Measurements from ENCODE around the gene MAGI2. TPM values are rescaled to one million over a fixed set of nuclear protein-coding genes. Genes with fewer than 3 reads are reported as not detected.

MAGI2 gene
- total RNA-seq, 2 experiments from 2014 or later, result 0.03 to 0.17 TPM

DNA sequence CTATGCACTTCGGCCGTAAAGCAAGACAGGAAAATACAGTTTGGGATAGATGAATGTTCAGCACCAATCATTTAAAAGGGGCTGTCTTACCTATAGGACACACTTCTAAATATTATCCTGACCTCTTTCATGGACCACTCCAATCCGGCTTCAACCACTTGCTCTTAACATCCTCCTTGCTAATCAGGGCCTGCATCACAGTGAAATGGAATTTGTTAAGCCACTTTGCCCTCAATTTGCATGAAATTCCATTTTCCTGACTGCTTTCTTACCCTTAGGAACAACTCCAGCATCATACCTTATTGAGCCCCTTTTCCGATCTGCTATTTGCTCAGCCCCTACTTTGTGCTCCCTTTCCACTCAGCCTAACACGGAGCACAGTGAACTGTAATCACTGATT, 987.6 kb downstream of the MAGI2 start:
- Histone ChIP-seq H3K4me3 (ENCODE audit: low read depth, low read length, poor library complexity, severe bottlenecking) (no peak overlapping the region), H3K9me2 (ENCODE audit: insufficient read depth, low read length) (no peaks in the 10 kb centered on the region), H3K36me3 (ENCODE audit: insufficient read depth, low read length) (no peaks in the 10 kb centered on the region), H3K9me3 (ENCODE audit: low read length) (no peaks in the 10 kb centered on the region), H3K27ac (ENCODE audit: low read depth, low read length, poor library complexity, severe bottlenecking) (no peak overlapping the region), H4K20me1 (ENCODE audit: insufficient read depth, low read length) (no peaks in the 10 kb centered on the region), H3K4me2 (ENCODE audit: low read length) (no peak overlapping the region), H3K4me1 (ENCODE audit: insufficient read depth, low read length, poor library complexity, severe bottlenecking) (no peaks in the 10 kb centered on the region), H2AFZ (ENCODE audit: low read length) (no peak overlapping the region), H3K79me2 (ENCODE audit: insufficient read depth, low read depth, low read length) (no peaks in the 10 kb centered on the region)
- intact Hi-C loops (cut with micrococcal nuclease; ENCODE audit: unreplicated experiment), result no loop called here
- DNase-seq (ENCODE audit: low spot score), result no peak
- ChIA-PET POLR2A (no interaction called here), CTCF (ENCODE audit: unreplicated experiment) (no interaction called here)
- no TSS peak for BruUV-seq (replicated peaks)
- no peak for TF ChIP-seq EZH2phosphoT487 (IDR thresholded peaks at IDR 0.05; ENCODE audit: borderline replicate concordance, low read depth, low read length)
- TF ChIP-seq, protein P1, sequence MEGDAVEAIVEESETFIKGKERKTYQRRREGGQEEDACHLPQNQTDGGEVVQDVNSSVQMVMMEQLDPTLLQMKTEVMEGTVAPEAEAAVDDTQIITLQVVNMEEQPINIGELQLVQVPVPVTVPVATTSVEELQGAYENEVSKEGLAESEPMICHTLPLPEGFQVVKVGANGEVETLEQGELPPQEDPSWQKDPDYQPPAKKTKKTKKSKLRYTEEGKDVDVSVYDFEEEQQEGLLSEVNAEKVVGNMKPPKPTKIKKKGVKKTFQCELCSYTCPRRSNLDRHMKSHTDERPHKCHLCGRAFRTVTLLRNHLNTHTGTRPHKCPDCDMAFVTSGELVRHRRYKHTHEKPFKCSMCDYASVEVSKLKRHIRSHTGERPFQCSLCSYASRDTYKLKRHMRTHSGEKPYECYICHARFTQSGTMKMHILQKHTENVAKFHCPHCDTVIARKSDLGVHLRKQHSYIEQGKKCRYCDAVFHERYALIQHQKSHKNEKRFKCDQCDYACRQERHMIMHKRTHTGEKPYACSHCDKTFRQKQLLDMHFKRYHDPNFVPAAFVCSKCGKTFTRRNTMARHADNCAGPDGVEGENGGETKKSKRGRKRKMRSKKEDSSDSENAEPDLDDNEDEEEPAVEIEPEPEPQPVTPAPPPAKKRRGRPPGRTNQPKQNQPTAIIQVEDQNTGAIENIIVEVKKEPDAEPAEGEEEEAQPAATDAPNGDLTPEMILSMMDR (conservative IDR thresholded peaks at IDR 0.05; ENCODE audit: low read length), result no peak

DNA sequence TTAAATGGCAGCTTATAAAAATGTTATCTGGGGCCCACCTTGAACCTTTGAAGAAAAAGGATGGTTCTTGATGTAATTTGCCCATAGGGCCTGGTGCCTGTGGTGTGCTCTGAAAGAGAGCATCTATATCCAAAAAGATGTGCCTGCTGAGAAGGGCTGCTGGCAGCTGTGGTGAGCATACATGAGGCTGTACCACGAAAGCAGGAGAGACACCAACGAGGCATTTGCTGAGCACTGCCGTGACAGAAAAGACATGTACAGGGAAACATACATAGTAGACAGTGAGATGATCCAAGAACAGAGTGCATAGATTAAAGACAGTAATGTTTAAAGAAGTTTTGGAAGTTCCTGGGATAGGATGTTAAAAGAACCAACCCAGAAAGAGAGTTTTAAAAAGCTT, 990.4 kb downstream of the MAGI2 start:
- H3K4me1 ChIP-seq (ENCODE audit: insufficient read depth, low read length, poor library complexity, severe bottlenecking), result no peaks in the 10 kb centered on the region
- no peak overlapping the region for H3K4me2 ChIP-seq (ENCODE audit: low read length)
- H4K20me1 ChIP-seq (ENCODE audit: insufficient read depth, low read length), result no peaks in the 10 kb centered on the region
- H3K36me3 ChIP-seq (ENCODE audit: insufficient read depth, low read length), result no peaks in the 10 kb centered on the region
- H3K79me2 ChIP-seq (ENCODE audit: insufficient read depth, low read depth, low read length), result no peaks in the 10 kb centered on the region
- H3K9me2 ChIP-seq (ENCODE audit: insufficient read depth, low read length), result no peaks in the 10 kb centered on the region
- intact Hi-C loops (cut with micrococcal nuclease; ENCODE audit: unreplicated experiment), result no loop called here
- CTCF ChIA-PET (ENCODE audit: unreplicated experiment), result no interaction called here
- H3K4me3 ChIP-seq (ENCODE audit: low read depth, low read length, poor library complexity, severe bottlenecking), result no peak overlapping the region
- no peaks in the 10 kb centered on the region for H3K9me3 ChIP-seq (ENCODE audit: low read length)
- no peak for DNase-seq (ENCODE audit: low spot score)
- no peak overlapping the region for H3K27ac ChIP-seq (ENCODE audit: low read depth, low read length, poor library complexity, severe bottlenecking)
- POLR2A ChIA-PET, result no interaction called here
- H2AFZ ChIP-seq (ENCODE audit: low read length), result no peak overlapping the region
- no TSS peak for BruUV-seq (replicated peaks)
- TF ChIP-seq EZH2phosphoT487 (IDR thresholded peaks at IDR 0.05; ENCODE audit: borderline replicate concordance, low read depth, low read length), result no peak
- TF ChIP-seq, protein P1 (conservative IDR thresholded peaks at IDR 0.05; ENCODE audit: low read length), result no peak

DNA sequence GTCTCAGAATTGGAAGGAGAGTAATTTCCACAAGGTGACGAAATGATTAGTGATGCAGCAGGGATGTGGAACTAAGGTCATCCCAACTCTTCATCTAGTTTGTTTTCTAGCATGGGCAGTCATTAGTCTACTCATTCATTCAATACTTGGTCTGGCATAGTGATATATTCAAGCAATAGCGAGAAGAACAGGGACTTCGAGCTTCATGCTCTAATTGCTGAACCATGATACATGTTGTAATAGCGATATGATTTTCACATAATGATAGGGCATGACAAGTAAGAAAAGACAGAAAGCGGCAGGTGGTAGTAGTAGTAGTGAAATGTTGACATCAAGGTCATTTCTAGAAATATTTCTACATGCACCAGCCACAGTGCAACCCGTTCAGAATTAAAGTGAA, 1002.8 kb downstream of the MAGI2 start:
- Histone ChIP-seq H3K9me2 (ENCODE audit: insufficient read depth, low read length) (no peaks in the 10 kb centered on the region), H4K20me1 (ENCODE audit: insufficient read depth, low read length) (no peaks in the 10 kb centered on the region), H3K9me3 (ENCODE audit: low read length) (no peaks in the 10 kb centered on the region), H3K79me2 (ENCODE audit: insufficient read depth, low read depth, low read length) (no peaks in the 10 kb centered on the region), H2AFZ (ENCODE audit: low read length) (no peak overlapping the region), H3K36me3 (ENCODE audit: insufficient read depth, low read length) (no peaks in the 10 kb centered on the region), H3K4me2 (ENCODE audit: low read length) (no peak overlapping the region), H3K27ac (ENCODE audit: low read depth, low read length, poor library complexity, severe bottlenecking) (no peak overlapping the region), H3K4me3 (ENCODE audit: low read depth, low read length, poor library complexity, severe bottlenecking) (no peak overlapping the region), H3K4me1 (ENCODE audit: insufficient read depth, low read length, poor library complexity, severe bottlenecking) (no peaks in the 10 kb centered on the region)
- ChIA-PET CTCF (ENCODE audit: unreplicated experiment) (no interaction called here), POLR2A (interaction anchor here (0.6 kb wide), 1 partner anchor 462 kb away, joined by 5 read pairs; no protein-coding TSS in a partner anchor)
- BruUV-seq (replicated peaks), result no TSS peak
- no peak for DNase-seq (ENCODE audit: low spot score)
- TF ChIP-seq, protein P1 (conservative IDR thresholded peaks at IDR 0.05; ENCODE audit: low read length), result no peak
- TF ChIP-seq EZH2phosphoT487 (IDR thresholded peaks at IDR 0.05; ENCODE audit: borderline replicate concordance, low read depth, low read length), result no peak
- intact Hi-C loops (cut with micrococcal nuclease; ENCODE audit: unreplicated experiment), result no loop called here
